GM12892 (cell line): ENCODE results near the gene CHRDL2.

Experiments used
- POLR2A ChIP-seq: IDR thresholded peaks from 2 replicates; pipeline ENCODE4 v1.6.1; 2011; ENCODE audit warnings: low read depth, low read length, control low read depth
- TAF1 ChIP-seq: IDR thresholded peaks from 2 replicates; pipeline ENCODE4 v1.6.1; 2011; ENCODE audit warnings: low read depth, mild to moderate bottlenecking, control low read depth, low read length, borderline replicate concordance

GRCh38 chr11:74775762-74776161 is 44.5 kb upstream of the CHRDL2 start:
- TF ChIP-seq POLR2A (no peak), TAF1 (no peak)
